HepG2 (cell line): ENCODE results near the gene ROMO1. TPM values are rescaled to one million over a fixed set of nuclear protein-coding genes. Genes with fewer than 3 reads are reported as not detected.

Experiments used
- HNF4A ChIP-seq: sonication (generic); formaldehyde crosslinking; IDR thresholded peaks from 2 replicates; pipeline ENCODE4 v1.4.0; 2020; ENCODE audit warnings: missing genetic modification reagents
- HOMEZ ChIP-seq: IDR thresholded peaks from 2 replicates; pipeline ENCODE4 v1.6.1; 2016; ENCODE audit warnings: low read depth
- NFKBIZ ChIP-seq: IDR thresholded peaks from 2 replicates; pipeline ENCODE4 v1.6.1; 2018; ENCODE audit warnings: missing genetic modification reagents, missing compliant biosample characterization
- PHF21A ChIP-seq: sonication (generic); formaldehyde crosslinking; IDR thresholded peaks from 2 replicates; pipeline ENCODE4 v1.5.0; 2020; ENCODE audit warnings: mild to moderate bottlenecking, missing genetic modification reagents
- PITX1 ChIP-seq: sonication (generic); formaldehyde crosslinking; IDR thresholded peaks from 2 replicates; pipeline ENCODE4 v1.5.1; 2020; ENCODE audit warnings: mild to moderate bottlenecking, missing genetic modification reagents
- PRDM10 ChIP-seq: sonication (generic); formaldehyde crosslinking; IDR thresholded peaks from 2 replicates; pipeline ENCODE4 v1.4.0; 2020; ENCODE audit warnings: low read depth, missing genetic modification reagents
- SALL2 ChIP-seq: sonication (generic); formaldehyde crosslinking; IDR thresholded peaks from 2 replicates; pipeline ENCODE4 v1.8.1; 2023; ENCODE audit warnings: mild to moderate bottlenecking, missing genetic modification reagents, inconsistent platforms
- SIN3A ChIP-seq: IDR thresholded peaks from 2 replicates; pipeline ENCODE4 v1.6.1; 2011; ENCODE audit warnings: low read depth, mild to moderate bottlenecking, control low read depth, low read length, borderline replicate concordance
- SNAI1 ChIP-seq: sonication (generic); formaldehyde crosslinking; IDR thresholded peaks from 2 replicates; pipeline ENCODE4 v1.5.0; 2020; ENCODE audit warnings: mild to moderate bottlenecking, missing genetic modification reagents, borderline replicate concordance
- TCF12 ChIP-seq, 2 experiments: fragments of 450-650 bp in 1 of 2; sonication (generic) in 1 of 2; formaldehyde crosslinking in 1 of 2; IDR thresholded peaks; 2 replicates each; pipeline versions ENCODE4 v1.6.1 to v1.8.0; 2017 to 2022; ENCODE audit warnings: antibody characterized with exemption in 1 of 2, mild to moderate bottlenecking in 1 of 2, missing genetic modification reagents in 1 of 2, moderate library complexity in 1 of 2
- TGIF2 ChIP-seq: IDR thresholded peaks from 2 replicates; pipeline ENCODE4 v1.6.1; 2016; ENCODE audit warnings: control low read depth, missing compliant biosample characterization
- ZFX ChIP-seq: sonication (generic); formaldehyde crosslinking; IDR thresholded peaks from 2 replicates; pipeline ENCODE4 v1.4.0; 2020; ENCODE audit warnings: mild to moderate bottlenecking, low read depth, missing genetic modification reagents, moderate library complexity
- ZNF264 ChIP-seq: sonication (generic); formaldehyde crosslinking; IDR thresholded peaks from 2 replicates; pipeline ENCODE4 v1.4.0; 2020; ENCODE audit warnings: missing genetic modification reagents
- ZNF292 ChIP-seq: sonication (generic); formaldehyde crosslinking; IDR thresholded peaks from 2 replicates; pipeline ENCODE4 v1.8.1; 2022; ENCODE audit warnings: mild to moderate bottlenecking, low read depth, missing genetic modification reagents, borderline replicate concordance
- ZNF451 ChIP-seq: sonication (generic); formaldehyde crosslinking; IDR thresholded peaks from 2 replicates; pipeline ENCODE4 v1.5.0; 2020; ENCODE audit warnings: mild to moderate bottlenecking, missing genetic modification reagents
- ZSCAN30 ChIP-seq: sonication (generic); formaldehyde crosslinking; IDR thresholded peaks from 2 replicates; pipeline ENCODE4 v1.5.0; 2020; ENCODE audit warnings: mild to moderate bottlenecking, missing genetic modification reagents
- polyA plus RNA-seq, 8 experiments: library from polyadenylated mRNA; depleted of rRNA in 3 of 8; stranded (reverse) in 7 of 8; unstranded in 1 of 8; fragments of >200 nt; fragmentation: Illumina TruSeq in 4 of 8; extraction: Trizol in 4 of 8; gene quantifications; 2 replicates each; pipeline versions ENCODE4 v1.2.1 to v1.2.3, GENCODE V29; 2011 to 2016; ENCODE audit warnings: low read depth in 4 of 8, missing spikeins in 1 of 8, mixed read lengths in 1 of 8; ENCODE audit not compliant: insufficient read depth in 1 of 8
- total RNA-seq, 5 experiments: library from RNA; depleted of rRNA; stranded (reverse); fragments of >200 nt; fragmentation: Illumina TruSeq; extraction: Trizol; gene quantifications; 2 replicates each; pipeline ENCODE4 v1.2.3, GENCODE V29; 2016; ENCODE audit warnings: low read depth in 1 of 5
- TF ChIP-seq, protein P1 (sequence below): sonication (generic); formaldehyde crosslinking; IDR thresholded peaks from 2 replicates; pipeline ENCODE4 v1.4.0; 2020; ENCODE audit warnings: missing genetic modification reagents

The ROMO1 gene
- total and polyA plus RNA-seq, 2 of the 13 experiments (the other 11 are each of a cell fraction or from before 2014, with no cell fraction given) = 636 to 755 TPM

GRCh38 chr20:35695245-35695749, 3.9 kb upstream of the ROMO1 start (continued):
- TF ChIP-seq ZNF264 (CRISPR knock-in tag) (0 out of 2 replicates have a peak, but pooled peaks have one; percentile 68), SALL2 (CRISPR knock-in tag) (peak; percentile 56; the same call in 1 of the 2 replicates), ZSCAN30 (CRISPR knock-in tag) (0 out of 2 replicates have a peak, but pooled peaks have one; percentile 43), ZFX (CRISPR knock-in tag) (peak; percentile 44; the same call in 1 of the 2 replicates), SNAI1 (CRISPR knock-in tag) (0 out of 2 replicates have a peak, but pooled peaks have one; percentile 61), PRDM10 (CRISPR knock-in tag) (peak; percentile 51; the same call in 1 of the 2 replicates), PHF21A (CRISPR knock-in tag) (peak; percentile 21; the same call in 1 of the 2 replicates), ZNF451 (CRISPR knock-in tag) (no peak), HNF4A (CRISPR knock-in tag) (peak; percentile 99), NFKBIZ (no peak), HOMEZ (CRISPR knock-in tag) (peak; percentile 37; the same call in 1 of the 2 replicates), TCF12 (IDR thresholded peaks at IDR 0.05) (no peak), TCF12 (CRISPR knock-in tag; IDR thresholded peaks at IDR 0.05) (no peak), ZNF292 (CRISPR knock-in tag) (peak; percentile 44; the same call in 1 of the 2 replicates), TGIF2 (CRISPR knock-in tag) (0 out of 2 replicates have a peak, but pooled peaks have one; percentile 28), SIN3A (no peak), PITX1 (no peak)
- TF ChIP-seq, protein P1, sequence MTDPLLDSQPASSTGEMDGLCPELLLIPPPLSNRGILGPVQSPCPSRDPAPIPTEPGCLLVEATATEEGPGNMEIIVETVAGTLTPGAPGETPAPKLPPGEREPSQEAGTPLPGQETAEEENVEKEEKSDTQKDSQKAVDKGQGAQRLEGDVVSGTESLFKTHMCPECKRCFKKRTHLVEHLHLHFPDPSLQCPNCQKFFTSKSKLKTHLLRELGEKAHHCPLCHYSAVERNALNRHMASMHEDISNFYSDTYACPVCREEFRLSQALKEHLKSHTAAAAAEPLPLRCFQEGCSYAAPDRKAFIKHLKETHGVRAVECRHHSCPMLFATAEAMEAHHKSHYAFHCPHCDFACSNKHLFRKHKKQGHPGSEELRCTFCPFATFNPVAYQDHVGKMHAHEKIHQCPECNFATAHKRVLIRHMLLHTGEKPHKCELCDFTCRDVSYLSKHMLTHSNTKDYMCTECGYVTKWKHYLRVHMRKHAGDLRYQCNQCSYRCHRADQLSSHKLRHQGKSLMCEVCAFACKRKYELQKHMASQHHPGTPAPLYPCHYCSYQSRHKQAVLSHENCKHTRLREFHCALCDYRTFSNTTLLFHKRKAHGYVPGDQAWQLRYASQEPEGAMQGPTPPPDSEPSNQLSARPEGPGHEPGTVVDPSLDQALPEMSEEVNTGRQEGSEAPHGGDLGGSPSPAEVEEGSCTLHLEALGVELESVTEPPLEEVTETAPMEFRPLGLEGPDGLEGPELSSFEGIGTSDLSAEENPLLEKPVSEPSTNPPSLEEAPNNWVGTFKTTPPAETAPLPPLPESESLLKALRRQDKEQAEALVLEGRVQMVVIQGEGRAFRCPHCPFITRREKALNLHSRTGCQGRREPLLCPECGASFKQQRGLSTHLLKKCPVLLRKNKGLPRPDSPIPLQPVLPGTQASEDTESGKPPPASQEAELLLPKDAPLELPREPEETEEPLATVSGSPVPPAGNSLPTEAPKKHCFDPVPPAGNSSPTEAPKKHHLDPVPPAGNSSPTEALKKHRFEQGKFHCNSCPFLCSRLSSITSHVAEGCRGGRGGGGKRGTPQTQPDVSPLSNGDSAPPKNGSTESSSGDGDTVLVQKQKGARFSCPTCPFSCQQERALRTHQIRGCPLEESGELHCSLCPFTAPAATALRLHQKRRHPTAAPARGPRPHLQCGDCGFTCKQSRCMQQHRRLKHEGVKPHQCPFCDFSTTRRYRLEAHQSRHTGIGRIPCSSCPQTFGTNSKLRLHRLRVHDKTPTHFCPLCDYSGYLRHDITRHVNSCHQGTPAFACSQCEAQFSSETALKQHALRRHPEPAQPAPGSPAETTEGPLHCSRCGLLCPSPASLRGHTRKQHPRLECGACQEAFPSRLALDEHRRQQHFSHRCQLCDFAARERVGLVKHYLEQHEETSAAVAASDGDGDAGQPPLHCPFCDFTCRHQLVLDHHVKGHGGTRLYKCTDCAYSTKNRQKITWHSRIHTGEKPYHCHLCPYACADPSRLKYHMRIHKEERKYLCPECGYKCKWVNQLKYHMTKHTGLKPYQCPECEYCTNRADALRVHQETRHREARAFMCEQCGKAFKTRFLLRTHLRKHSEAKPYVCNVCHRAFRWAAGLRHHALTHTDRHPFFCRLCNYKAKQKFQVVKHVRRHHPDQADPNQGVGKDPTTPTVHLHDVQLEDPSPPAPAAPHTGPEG (CRISPR knock-in tag) = 0 out of 2 replicates have a peak, but pooled peaks have one; percentile 34
